A549 treated with ZK216348 at 1 μM for 4 hours (cell line): ENCODE measurements around the gene SMARCD3. TPM values are rescaled to one million over a fixed set of nuclear protein-coding genes. Genes with fewer than 3 reads are reported as not detected.

Experiments
- total RNA-seq: library from RNA; stranded (reverse); fragments of 200-300 nt; extraction: Qiagen RNA extraction; gene quantifications from 5 replicates; pipeline ENCODE4 v1.2.3, GENCODE V29; 2022; ENCODE audit warnings: low read depth

Gene SMARCD3
- 8.0 to 11.8 TPM (median 10.5 TPM) in 5 replicates for total RNA-seq

GRCh38 chr7:151248346-151249033 lies at the start of gene SMARCD3:
SMARCD3 (minus strand) TSS chr7:151248694; CDS start chr7:151248562, 132 bp downstream.

GRCh38 chr7:151232091-151232916 lies 16.2 kb downstream of the SMARCD3 start, which contains the start of gene CHPF2:
CHPF2 (plus strand) TSS chr7:151232483; CDS start chr7:151234012, 1,529 bp downstream.

GRCh38 chr7:151226875-151227782 lies 21.4 kb downstream of the SMARCD3 start, which contains the start of gene ABCF2:
ABCF2 (minus strand) TSS chr7:151227205; CDS start chr7:151226458, 747 bp downstream.

GRCh38 chr7:151210087-151210854 lies 38.2 kb downstream of the SMARCD3 start, which contains the start of gene H2BK1:
H2BK1 (minus strand) TSS chr7:151210488; CDS start chr7:151210318, 170 bp downstream.

Other genes with a start within 250 kb of the SMARCD3 start
- 0.25 to 0.94 TPM (median 0.43 TPM) in 5 replicates for gene ATG9B, start 224.2 kb downstream of the SMARCD3 start, total RNA-seq
- 26.6 to 53.5 TPM (median 47.4 TPM) in 5 replicates for gene ABCB8, start 220.2 kb downstream of the SMARCD3 start, total RNA-seq
- gene ASIC3, start 200.2 kb downstream of the SMARCD3 start, total RNA-seq, result 6.8 to 11.5 TPM (median 9.8 TPM) in 5 replicates
- gene CDK5, start 190.8 kb downstream of the SMARCD3 start, total RNA-seq, result 31.4 to 36.6 TPM (median 35.2 TPM) in 5 replicates
- 149 to 300 TPM (median 293 TPM) in 5 replicates for gene SLC4A2, start 189.1 kb downstream of the SMARCD3 start, total RNA-seq
- gene FASTK, start 167.9 kb downstream of the SMARCD3 start, total RNA-seq, result 40.8 to 89.4 TPM (median 74.8 TPM) in 5 replicates
- 25.0 to 62.9 TPM (median 56.1 TPM) in 5 replicates for gene TMUB1, start 165.2 kb downstream of the SMARCD3 start, total RNA-seq
- 37.7 to 73.4 TPM (median 64.2 TPM) in 5 replicates for gene AGAP3, start 162.2 kb downstream of the SMARCD3 start, total RNA-seq
- gene GBX1, start 81.0 kb downstream of the SMARCD3 start, total RNA-seq, result 0.23 TPM in 1 of 5 replicates, not detected in the others
- gene ASB10, start 61.4 kb downstream of the SMARCD3 start, total RNA-seq, result not detected in 5 replicates
- gene H2BK1, start 38.2 kb downstream of the SMARCD3 start, total RNA-seq, result not detected in 5 replicates
- gene ABCF2, start 21.5 kb downstream of the SMARCD3 start, total RNA-seq, result 49.7 to 70.8 TPM (median 65.5 TPM) in 5 replicates
- gene CHPF2, start 16.2 kb downstream of the SMARCD3 start, total RNA-seq, result 29.8 to 50.8 TPM (median 45.0 TPM) in 5 replicates
- 38.6 to 67.8 TPM (median 39.0 TPM) in 5 replicates for gene NUB1, start 93.1 kb upstream of the SMARCD3 start, total RNA-seq
- gene WDR86, start 161.3 kb upstream of the SMARCD3 start, total RNA-seq, result 0.13 to 0.23 TPM (median 0.18 TPM) in 3 of 5 replicates, not detected in the others
- not detected in 5 replicates for gene CRYGN, start 191.4 kb upstream of the SMARCD3 start, total RNA-seq